ENCODE results near the gene ZER1. TPM values are rescaled to one million over a fixed set of nuclear protein-coding genes. Genes with fewer than 3 reads are reported as not detected.

ZER1 gene
- total and polyA plus RNA-seq, 12 donors = 24.3 to 71.1 (median 58.9) TPM

DNA sequence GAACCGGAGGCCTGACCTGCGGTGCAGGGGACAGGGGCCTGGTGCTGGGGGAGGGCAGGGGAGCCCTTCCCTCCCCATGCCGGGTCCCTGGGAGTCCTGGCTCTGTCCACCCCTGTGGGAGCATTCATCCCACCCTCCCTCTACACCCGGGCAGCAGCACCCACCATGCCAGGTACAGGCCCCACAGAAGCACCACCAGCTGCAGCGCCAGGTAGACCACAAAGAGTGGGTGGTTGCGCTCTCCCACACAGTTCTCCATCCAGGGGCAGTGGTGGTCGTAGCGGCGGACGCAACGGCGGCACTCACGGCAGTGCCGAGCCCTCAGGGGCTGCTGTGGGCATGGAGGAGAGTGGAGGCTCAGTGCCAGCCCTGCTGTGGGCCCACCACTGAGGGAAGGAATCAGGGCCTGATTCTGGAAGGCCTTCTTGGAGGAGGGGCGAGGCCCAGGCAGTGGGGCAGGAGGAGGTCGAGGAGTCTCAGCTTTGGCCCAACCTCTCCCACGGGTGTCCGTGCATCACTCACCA, 50.2 kb downstream of the ZER1 start:
- H3K27ac ChIP-seq = no peak overlapping the region
- no peaks in the 10 kb centered on the region for H3K27me3 ChIP-seq
- peaks cover 0 to 30% (median 0%) of the 10 kb centered on the region in 9 donors for H3K36me3 ChIP-seq
- 89 to 94% methylated on average over 18 of the region's 18 CpGs for WGBS, 2 donors
- peaks cover 0 to 25% (median 9%) of the 10 kb centered on the region in 9 donors for H3K4me1 ChIP-seq
- no peak overlapping the region for H3K4me3 ChIP-seq
- no peak for DNase-seq
- TF ChIP-seq, protein P1, sequence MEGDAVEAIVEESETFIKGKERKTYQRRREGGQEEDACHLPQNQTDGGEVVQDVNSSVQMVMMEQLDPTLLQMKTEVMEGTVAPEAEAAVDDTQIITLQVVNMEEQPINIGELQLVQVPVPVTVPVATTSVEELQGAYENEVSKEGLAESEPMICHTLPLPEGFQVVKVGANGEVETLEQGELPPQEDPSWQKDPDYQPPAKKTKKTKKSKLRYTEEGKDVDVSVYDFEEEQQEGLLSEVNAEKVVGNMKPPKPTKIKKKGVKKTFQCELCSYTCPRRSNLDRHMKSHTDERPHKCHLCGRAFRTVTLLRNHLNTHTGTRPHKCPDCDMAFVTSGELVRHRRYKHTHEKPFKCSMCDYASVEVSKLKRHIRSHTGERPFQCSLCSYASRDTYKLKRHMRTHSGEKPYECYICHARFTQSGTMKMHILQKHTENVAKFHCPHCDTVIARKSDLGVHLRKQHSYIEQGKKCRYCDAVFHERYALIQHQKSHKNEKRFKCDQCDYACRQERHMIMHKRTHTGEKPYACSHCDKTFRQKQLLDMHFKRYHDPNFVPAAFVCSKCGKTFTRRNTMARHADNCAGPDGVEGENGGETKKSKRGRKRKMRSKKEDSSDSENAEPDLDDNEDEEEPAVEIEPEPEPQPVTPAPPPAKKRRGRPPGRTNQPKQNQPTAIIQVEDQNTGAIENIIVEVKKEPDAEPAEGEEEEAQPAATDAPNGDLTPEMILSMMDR (IDR thresholded peaks at IDR 0.05) = no peak
- intact Hi-C loops (cut with DNase I) = loop anchor here in 1 of 10 donors (2.0 kb wide), 1 partner anchor 15 kb away; no protein-coding TSS in a partner anchor
- no peak for ATAC-seq
- no peaks in the 10 kb centered on the region for H3K9me3 ChIP-seq

DNA sequence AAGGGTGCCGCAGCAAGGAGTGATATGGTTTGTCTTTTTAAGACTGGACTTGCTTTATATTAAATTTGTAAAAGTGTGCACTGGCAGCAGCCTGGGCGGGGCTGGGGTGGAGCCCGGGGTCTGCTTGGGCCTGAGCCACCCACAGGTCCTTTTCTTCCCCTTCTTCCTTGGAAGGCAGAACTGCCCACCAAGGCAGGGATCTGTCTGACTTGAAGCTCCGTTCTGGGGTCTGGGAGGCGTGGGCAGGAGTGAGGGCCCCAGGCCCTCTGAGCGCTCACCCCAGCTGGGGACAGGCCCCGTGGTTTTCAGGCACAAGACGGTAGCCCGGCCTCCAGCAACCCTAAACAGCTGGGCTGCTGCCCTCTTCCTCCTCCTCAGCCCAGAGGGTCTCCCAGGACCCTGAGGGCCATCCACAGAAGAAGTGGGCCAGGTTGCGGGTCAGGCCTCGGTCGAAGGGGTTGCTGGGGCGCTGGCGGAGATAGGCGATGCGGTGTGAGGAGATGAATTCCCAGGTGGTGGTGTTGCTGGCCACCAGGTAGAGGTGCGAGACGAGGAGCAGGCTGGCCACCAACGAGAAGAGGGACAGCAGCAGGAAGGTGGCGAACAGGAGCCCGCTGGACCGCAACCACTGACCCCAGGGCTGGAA, 50.8 kb downstream of the ZER1 start:
- no peak for ATAC-seq
- Histone ChIP-seq H3K27me3 (no peaks in the 10 kb centered on the region), H3K4me1 (peaks cover 0 to 25% (median 9%) of the 10 kb centered on the region in 9 donors), H3K27ac (no peak overlapping the region), H3K9me3 (no peaks in the 10 kb centered on the region), H3K36me3 (peaks cover 0 to 34% (median 0%) of the 10 kb centered on the region in 9 donors), H3K4me3 (no peak overlapping the region)
- TF ChIP-seq, protein P1 (IDR thresholded peaks at IDR 0.05) = no peak
- no peak for DNase-seq
- 92 to 95% methylated on average over 22 of the region's 22 CpGs for WGBS, 2 donors
- intact Hi-C loops (cut with DNase I) = no loop called here

DNA sequence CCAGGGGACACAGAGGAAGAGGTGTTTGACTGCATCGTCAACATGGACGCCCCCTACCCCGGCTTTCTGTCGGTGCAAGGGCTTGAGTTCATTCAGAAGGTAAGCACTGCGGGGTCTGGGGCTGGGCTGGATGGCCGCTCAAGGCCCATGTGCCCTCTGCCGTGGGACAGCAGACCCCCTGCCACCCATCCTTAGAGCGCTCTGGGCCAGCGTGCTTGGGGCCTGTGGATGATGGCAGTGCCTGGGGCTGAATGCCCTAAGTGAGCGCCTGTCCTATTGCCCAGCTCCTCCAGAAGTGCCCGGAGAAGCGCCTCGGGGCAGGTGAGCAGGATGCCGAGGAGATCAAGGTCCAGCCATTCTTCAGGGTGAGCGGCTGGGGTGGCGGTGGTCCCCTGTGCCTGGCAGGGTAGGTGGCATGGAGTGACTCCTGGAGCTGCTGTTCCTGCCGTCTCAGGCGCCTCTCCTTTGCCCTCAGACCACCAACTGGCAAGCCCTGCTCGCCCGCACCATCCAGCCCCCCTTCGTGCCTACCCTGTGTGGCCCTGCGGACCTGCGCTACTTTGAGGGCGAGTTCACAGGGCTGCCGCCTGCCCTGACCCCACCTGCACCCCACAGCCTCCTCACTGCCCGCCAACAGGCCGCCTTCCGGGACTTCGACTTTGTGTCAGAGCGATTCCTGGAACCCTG, 51.7 kb downstream of the ZER1 start:
- ATAC-seq (no peak), DNase-seq (no peak)
- WGBS, 2 donors = 90 to 94% methylated on average over 30 of the region's 30 CpGs
- no peaks in the 10 kb centered on the region for H3K9me3 ChIP-seq
- no peaks in the 10 kb centered on the region for H3K27me3 ChIP-seq
- peaks cover 0 to 21% (median 8%) of the 10 kb centered on the region in 9 donors for H3K4me1 ChIP-seq
- H3K27ac ChIP-seq = no peak overlapping the region
- peaks cover 0 to 40% (median 0%) of the 10 kb centered on the region in 9 donors for H3K36me3 ChIP-seq
- TF ChIP-seq, protein P1 (IDR thresholded peaks at IDR 0.05) = no peak
- intact Hi-C loops (cut with DNase I) = no loop called here
- no peak overlapping the region for H3K4me3 ChIP-seq

DNA sequence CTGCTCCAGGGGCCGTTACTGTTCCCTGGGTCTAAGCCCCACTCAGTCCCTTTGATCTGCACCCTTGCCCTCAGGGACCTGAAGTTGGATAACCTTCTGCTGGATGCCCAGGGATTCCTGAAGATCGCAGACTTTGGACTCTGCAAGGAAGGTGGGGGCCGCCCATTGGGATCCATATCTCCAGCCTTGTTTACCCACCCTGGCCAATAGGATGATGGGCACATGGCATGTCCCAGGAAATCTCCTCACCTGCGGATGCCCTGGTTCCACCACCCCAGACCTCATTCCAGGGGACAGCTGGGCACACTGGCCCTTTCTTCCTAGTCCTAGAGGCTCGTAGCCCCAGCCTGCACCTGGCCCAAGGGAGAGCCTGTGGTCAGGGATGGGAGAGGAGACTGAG, 53.3 kb downstream of the ZER1 start:
- DNase-seq = no peak
- ATAC-seq = no peak
- H3K4me3 ChIP-seq = no peak overlapping the region
- peaks cover 0 to 55% (median 0%) of the 10 kb centered on the region in 9 donors for H3K36me3 ChIP-seq
- WGBS, 2 donors = 88 to 89% methylated on average over 5 of the region's 5 CpGs
- TF ChIP-seq, protein P1 (IDR thresholded peaks at IDR 0.05) = no peak
- H3K27ac ChIP-seq = no peak overlapping the region
- H3K4me1 ChIP-seq = peaks cover 0 to 10% (median 0%) of the 10 kb centered on the region in 9 donors
- no peaks in the 10 kb centered on the region for H3K9me3 ChIP-seq
- intact Hi-C loops (cut with DNase I) = no loop called here
- H3K27me3 ChIP-seq = no peaks in the 10 kb centered on the region
